Lung microvascular endothelial cell (primary cell): ENCODE data around the gene KRT85. TPM values are rescaled to one million over a fixed set of nuclear protein-coding genes. Genes with fewer than 3 reads are reported as not detected.

ENCODE experiments used
- DNase-seq, 2 donors: peaks; one replicate each; pipeline versions ENCODE4 v3.0.0 to v3.0.0-alpha.2; 2010; ENCODE audit warnings: low read depth in 2 of 2
- total RNA-seq: library from RNA; depleted of rRNA; stranded (reverse); fragments of >200 nt; gene quantifications from 2 replicates; pipeline ENCODE4 v1.2.1, GENCODE V29; 2014

Gene KRT85
- total RNA-seq, 1 donor from 2014 or later, result not detected

DNA sequence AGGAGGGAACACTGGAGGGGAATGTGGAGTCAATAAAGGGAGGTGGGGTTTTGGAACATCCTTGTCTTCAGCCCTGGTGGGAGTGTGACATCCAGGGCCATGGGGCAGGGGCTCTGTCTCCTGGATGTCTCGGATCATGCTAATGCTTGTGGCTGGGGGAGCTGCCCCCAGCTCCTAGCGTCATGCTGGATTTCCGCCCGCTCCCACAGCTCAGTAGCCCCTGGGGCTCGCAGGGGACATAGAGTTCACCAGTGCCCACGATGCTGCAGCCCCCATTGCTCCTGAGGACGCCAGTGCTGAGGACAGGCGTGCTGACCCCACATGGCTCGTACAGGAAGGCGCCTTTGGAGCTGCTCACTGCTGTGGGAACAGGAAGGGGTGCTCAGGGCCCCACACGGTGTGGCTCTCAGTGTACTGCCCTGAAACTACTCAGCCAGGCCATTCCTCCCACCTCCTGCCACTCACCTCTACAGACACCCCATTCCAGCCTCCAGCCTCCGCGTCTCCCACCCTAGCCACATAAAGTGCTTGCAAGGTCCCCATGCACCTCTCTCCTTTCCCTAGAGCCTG, 27.6 kb upstream of the KRT85 start:
- DNase-seq, result no peak

DNA sequence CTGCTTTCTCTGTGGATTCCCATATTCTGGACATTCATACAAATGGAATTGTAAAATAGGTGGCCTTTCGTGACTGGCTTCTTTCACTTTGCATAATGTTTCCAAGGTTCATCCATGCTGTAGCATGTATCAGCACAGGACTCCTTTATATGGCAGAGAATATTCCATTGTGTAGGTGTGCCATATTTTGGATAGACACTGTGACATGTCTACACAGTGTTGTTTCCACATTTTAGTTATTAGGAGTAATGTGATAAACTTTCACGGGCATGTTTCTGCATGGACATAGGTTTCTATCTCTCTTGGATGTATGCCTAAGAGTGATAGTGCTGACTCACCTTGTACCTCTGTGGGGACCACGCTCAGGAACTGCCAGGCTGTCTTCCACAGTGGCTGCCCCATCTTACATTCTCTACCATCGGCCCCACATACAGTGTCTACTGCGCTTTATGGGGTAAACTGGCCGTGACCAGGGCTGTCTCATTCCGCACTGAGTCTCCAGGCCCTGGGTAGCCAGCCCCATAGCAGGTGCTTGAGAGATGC, 25.3 kb upstream of the KRT85 start:
- no peak for DNase-seq

DNA sequence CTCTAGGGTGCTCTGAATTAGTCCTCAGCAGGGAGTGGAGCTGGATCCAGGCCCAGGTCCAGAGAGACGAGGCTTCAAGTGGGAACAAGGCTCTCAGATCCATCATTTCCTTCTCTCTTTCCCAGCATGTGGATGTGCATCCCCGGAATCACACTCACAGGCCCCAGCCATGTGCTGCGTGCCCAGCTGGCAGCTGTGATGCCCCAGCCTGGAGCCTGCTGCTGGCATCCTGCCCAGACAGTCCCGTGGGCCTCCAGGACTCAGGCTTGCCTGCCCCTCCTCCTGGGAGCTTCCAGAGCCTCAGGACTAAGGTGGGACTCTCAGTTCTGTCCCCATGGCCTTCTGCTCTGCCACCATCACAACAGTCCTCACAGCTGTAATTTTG, 24.3 kb upstream of the KRT85 start:
- peak in 1 of 2 donors; percentile 9 for DNase-seq

DNA sequence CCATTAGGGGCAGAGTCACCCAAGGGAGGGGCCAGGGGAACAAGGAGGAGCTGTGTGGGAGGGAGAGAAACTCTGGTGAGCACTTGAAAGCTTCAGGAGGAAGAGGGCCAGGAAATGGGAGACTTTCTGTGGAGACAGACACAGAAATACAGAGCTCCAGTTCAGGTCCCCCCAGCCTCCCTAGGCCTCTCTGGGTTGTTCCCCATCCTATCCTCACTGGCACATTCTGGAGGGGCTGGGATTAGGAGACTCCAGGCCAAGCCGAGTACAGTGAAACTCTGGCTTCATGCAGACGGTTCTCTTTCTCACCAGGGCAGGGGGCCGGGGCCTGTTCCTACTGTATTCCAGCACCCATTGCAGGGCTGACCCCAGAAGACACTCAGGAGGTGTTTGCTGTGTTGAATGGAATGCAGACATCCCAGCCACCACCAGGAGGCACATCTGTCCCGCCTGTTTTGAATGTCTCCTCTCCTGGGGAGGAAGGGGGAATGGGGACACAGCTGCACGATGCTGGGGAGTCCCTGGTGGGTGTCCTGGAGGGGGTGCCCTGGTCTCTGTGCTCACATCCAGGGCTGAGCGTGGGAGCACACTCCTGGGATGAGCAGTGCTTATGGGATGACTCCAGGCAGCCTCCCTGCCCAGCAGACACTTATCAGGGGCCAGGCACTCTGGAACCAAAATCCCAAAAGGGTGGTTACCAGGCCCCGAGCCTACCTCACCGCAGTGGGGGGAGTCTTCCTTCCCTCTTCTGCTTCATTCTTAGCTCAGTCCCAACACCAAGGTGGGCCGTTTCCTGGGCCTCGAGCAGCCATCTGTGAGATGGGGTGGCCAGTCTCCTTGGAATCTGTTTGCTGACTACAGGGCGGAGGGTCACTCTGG, 23.7 kb upstream of the KRT85 start:
- DNase-seq, result peak; percentile 32 to 38

DNA sequence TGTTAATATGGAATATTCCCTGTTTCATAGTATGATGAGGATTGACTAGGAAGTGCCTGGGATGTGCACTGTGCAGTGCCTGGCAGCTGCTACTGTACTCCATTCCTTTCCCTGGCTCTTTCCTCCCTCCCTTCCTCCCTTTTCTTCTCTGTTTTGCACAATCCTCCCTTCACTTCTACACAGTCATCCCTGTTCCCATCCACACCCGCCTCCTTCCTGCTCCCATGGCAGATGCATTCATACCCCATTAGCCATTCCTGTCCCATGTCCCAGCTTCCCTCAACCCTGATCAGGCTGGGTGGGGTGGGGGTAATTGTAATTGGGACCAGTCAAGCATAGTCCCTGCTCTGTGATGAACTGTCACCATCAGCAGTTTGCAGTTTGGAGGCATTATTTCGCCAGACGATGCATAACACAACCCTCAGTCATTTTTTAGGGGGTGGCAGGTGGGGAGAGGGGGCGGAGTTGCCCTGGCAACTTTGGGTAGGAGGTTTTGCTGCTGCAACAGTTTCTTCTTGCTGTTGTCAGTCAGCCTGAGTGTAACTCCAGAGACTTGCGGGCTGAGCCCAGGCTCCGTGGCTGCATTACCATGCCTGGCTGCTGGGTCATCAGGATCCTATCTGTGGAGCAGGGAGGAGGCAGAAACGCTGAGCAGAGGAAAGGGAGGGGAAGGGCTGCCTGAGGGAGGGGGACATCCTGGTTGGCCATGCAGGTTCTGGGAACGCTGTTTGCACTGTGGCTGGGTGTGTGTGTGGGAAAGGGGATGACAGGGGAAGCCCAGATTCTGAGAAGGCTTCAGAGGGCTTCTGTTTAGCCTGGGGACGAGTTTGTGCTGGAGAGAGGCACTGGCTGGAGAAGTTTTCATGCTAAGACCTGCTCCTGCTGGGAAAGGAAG, 22.3 kb upstream of the KRT85 start:
- DNase-seq, result no peak

DNA sequence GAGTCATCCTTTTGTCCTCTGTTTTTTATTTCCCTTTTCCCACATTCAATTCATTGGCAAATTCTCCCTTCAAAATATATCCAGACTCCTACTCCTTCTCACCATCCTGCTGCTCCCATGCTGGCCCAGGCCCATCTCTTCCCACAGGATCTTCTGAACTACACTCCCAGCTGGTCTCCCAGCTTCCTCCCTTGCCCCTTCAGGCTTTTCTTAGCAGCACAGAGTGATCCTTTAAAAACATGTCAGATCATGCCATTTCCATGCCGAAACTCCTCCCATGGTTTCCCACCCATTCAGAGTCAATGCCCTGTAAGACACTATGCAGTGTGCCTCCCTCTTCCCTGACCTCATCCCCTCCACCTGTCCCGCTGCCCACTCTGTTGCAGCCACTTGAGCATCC, 20.6 kb upstream of the KRT85 start:
- no peak for DNase-seq

- no peak for DNase-seq
Measured at GRCh38 chr12:52385226-52385702, 18.0 kb upstream of the KRT85 start, which contains the start of gene KRT84. KRT84 (minus strand) TSS chr12:52385652; CDS start chr12:52385585, 67 bp downstream.

- DNase-seq, result no peak
Measured at GRCh38 chr12:52383331-52383730, 16.1 kb upstream of the KRT85 start.

DNA sequence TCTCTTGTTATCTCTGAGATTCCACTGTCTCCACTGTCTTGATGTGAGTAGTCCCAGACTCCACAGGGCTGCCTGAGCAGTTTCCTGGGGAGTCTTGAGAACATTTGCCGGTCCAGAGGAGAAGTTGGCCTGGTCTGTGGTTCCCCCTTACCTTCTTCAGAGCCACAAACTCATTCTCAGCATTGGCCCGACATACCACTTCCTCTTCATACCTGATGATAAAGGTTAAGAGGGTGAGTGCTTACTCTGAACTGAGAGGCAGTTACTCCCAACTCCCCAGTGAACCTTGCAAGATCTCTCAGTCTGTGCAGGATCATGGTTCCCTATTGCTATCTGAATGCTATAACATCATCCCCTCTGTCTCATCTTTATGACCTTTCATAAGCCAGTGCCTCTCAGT, 15.6 kb upstream of the KRT85 start:
- no peak for DNase-seq

DNA sequence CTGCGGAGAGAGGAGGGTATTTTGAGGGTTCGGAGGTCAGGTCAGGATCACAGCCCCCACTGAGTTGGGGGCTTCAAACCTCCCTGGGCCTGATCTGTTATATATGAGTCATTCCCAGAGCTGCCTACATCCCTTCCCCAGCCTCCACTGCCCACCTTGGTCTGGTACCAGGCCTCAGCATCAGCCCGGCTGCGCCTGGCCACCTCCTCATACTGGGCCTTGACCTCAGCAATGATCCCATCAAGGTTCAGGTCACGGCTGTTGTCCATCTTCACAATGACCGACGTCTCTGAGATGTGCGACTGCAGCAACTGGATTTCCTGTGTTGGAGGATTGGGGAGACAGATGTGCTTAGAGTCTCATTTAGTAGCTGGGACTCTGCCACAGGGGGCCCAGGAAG, 13.9 kb upstream of the KRT85 start:
- DNase-seq, result no peak

DNA sequence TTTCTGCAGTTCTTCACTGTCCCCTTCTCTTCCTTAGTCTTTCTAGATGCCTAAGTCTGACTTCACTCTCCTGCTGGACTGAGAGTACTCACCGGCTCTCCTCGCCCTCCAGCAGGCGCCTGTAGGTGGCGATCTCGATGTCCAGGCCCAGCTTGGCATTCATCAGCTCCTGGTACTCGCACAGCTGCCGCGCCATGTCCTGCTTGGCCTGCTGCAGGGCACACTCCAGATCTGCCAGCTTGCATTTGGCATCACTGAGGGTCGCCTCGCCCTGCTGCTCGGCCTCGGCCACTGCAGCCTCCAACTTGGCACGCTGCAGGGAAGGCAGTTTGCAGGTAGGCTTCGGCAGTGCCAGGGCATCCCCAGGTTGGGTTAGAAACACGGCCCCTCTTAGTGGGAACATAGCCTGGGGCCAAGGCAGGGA, 13.0 kb upstream of the KRT85 start:
- DNase-seq, result peak; percentile 37 to 53

GRCh38 chr12:52379536-52379935, 12.3 kb upstream of the KRT85 start:
- DNase-seq, result no peak

GRCh38 chr12:52378091-52378490, 10.8 kb upstream of the KRT85 start:
- DNase-seq, result no peak

GRCh38 chr12:52377266-52377665, 10.0 kb upstream of the KRT85 start:
- no peak for DNase-seq

DNA sequence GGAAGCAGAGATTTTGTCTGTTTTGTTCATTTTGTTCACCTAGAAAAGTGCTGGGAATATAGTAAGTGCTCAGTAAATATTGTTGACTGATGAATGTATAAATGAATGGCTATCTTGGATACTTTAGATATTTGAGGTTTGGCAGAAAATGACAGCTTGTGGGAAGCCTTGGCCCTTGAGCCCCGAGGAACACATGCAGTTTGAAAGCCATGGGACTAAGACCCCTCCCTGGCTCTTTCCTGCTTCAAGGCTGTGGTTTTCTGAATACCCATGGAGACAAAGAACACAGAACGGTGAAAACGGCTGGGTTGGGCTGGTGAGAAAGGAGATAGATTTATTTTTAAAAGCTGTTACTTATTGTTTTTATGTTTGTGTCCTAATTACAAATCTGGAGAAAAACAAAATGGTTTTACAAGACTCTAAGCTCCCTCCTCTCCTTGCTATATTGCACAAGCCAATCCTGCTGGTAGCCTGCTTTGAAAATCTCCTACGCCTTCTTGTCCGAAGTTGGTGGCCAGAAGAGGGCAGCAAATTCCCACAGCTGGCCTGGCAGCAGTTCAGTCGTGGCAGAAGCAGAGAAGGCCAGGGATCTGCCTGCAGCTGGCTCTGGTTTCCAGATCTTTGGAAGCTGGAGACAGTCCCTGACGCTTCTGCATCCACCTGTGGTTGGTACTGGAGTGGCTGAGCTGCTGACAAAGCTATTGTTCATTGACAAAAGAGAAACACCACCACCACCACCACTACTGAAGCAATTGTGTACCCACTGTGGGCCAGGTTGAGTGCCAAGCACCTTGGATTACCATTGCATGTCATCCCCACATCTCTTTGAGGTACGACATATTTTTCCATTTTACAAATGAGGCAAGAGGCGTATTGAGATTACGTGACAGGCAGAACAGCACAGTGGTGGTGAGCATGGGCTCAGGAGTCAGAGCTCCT, 5.2 kb upstream of the KRT85 start:
- peak; percentile 85 to 86 for DNase-seq

DNA sequence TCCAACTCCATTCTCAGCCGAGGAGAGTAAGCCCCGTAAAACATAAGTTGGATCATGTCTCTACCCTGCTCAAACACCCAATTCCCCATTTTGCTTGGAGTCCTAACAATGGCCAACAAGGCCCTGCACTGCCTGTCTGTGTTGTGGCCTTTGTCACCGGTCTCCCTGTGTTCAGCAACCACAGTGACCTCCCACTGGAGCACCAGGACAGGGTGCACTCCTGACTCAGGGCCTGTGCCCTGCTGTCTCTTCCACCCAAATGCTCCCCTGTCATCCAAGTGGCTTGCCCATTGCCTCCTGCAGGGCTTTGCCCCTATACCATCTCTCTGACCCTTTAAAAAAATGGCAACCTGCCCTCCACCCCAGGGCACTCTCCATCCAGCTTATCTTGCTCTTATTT, 4.4 kb upstream of the KRT85 start:
- no peak for DNase-seq

DNA sequence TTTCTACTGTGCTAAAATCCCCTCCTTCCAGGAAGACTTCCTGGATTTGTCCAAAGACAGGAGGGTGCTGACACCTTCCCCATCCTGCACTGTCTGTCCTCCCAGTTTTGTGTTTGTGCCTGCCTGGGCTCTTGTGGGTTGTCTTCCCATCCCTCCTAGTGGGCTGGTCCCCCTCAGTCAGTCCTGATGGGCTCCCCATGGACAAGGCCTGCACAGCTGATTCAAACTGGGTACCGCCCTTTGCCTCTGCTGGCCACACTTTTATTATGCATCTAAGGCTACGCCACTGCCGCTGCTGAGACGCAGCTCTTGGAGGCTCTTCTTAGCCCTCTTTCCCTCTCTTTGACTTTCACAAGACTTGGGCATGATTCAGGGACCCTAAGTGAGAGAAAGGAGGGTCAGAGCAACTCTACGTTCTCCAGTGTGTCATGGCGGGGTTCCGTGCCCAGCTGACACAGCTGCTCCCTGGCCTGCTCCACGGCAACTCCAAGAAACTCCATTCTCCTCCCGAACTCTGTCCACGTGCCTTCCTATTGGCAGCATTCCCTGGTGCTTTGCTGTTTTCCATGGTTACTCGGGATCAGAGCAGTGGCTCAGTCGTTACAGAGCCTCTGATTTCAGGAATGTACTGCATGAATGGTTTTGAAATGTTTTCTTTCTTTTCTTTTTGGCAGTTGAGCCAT, 3.8 kb upstream of the KRT85 start:
- peak in 1 of 2 donors; percentile 48 for DNase-seq

DNA sequence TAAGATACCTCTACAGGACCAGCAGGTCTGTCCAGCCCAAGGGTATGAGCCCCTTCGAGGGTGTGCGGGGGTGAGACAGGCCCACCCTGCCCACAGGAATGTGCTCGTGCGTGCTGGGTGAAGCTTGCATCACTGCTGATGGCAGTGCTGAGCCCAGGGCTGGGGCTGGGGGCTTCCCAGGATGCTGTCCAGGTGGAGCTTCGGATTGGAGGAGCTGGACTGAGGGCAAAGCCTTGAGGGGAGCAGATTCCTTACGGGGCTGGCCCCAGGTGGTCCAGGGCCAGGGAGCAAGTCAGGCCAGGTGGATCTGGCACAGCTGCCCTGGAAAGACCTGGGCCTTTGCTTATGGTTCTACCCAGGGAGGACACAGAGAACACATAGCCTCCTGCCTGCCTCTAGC, 2.5 kb upstream of the KRT85 start:
- DNase-seq, result no peak

GRCh38 chr12:52369211-52369610, 1.9 kb upstream of the KRT85 start:
- DNase-seq, result no peak

GRCh38 chr12:52368508-52368907, 1.2 kb upstream of the KRT85 start:
- DNase-seq, result no peak
